GM12878 (cell line): Measurements from ENCODE around the gene QSOX1.

Source experiments
- ATF2 ChIP-seq: IDR thresholded peaks from 2 replicates; pipeline ENCODE4 v1.6.1; 2012; ENCODE audit warnings: low read length, inconsistent platforms
- BHLHE40 ChIP-seq, 2 experiments: fragments of 450-650 bp in 1 of 2; IDR thresholded peaks; 2 replicates each; pipeline ENCODE4 v1.6.1; 2011 to 2017; ENCODE audit warnings: low read depth in 2 of 2, borderline replicate concordance in 1 of 2, improper control_type of control experiment in 1 of 2, low read length in 1 of 2, mild to moderate bottlenecking in 1 of 2
- CTCF ChIP-seq, 3 experiments: IDR thresholded peaks in 2 of 3; conservative IDR thresholded peaks in 1 of 3; 2 replicates each; pipeline ENCODE4 v1.5.1; 2011; ENCODE audit warnings: low read depth in 3 of 3, low read length in 3 of 3, mild to moderate bottlenecking in 3 of 3, control low read depth in 2 of 3, moderate library complexity in 2 of 3, inconsistent platforms in 1 of 3, mixed read lengths in 1 of 3; ENCODE audit not compliant: control insufficient read depth in 2 of 3, insufficient read depth in 1 of 3; ENCODE audit errors: extremely low read depth in 1 of 3
- EED ChIP-seq: sonication (generic); IDR thresholded peaks from 2 replicates; pipeline ENCODE4 v1.6.1; 2016; ENCODE audit warnings: antibody characterized with exemption, low read depth
- NR2C2 ChIP-seq: IDR thresholded peaks from 2 replicates; pipeline ENCODE4 v1.6.1; 2011; ENCODE audit warnings: borderline replicate concordance, low read depth; ENCODE audit not compliant: control insufficient read depth, insufficient read length
- REST ChIP-seq: IDR thresholded peaks from 2 replicates; pipeline ENCODE4 v1.6.1; 2012; ENCODE audit warnings: mild to moderate bottlenecking, low read depth, low read length
- USF1 ChIP-seq: IDR thresholded peaks from 2 replicates; pipeline ENCODE4 v1.6.1; 2011; ENCODE audit warnings: borderline replicate concordance, low read depth, mild to moderate bottlenecking, moderate library complexity, mixed read lengths, low read length; ENCODE audit not compliant: insufficient read depth; ENCODE audit errors: extremely low read length
- ZSCAN29 ChIP-seq: fragments of 450-650 bp; IDR thresholded peaks from 2 replicates; pipeline ENCODE4 v1.6.1; 2017; ENCODE audit warnings: mild to moderate bottlenecking, moderate library complexity

- no peak for TF ChIP-seq USF1
- TF ChIP-seq CTCF (IDR thresholded peaks at IDR 0.05 in 2 of 3, conservative IDR thresholded peaks at IDR 0.05 in 1 of 3; ENCODE audit: control insufficient read depth in 2 of 3, extremely low read depth in 1 of 3, insufficient read depth in 1 of 3, low read depth in 3 of 3, low read length in 3 of 3), result no peak
- no peak for TF ChIP-seq ZSCAN29
- no peak for TF ChIP-seq NR2C2
- no peak for TF ChIP-seq ATF2
- TF ChIP-seq BHLHE40 (IDR thresholded peaks at IDR 0.05; ENCODE audit: borderline replicate concordance in 1 of 2, low read depth in 2 of 2, low read length in 1 of 2), result no peak
- no peak for TF ChIP-seq EED
- no peak for TF ChIP-seq REST
These were observed 18.2 kb upstream of the QSOX1 start for GRCh38 chr1:180136331-180136967.
